HUDEP-2 (cell line): ENCODE data around the gene LPO.

Source experiments
- DNase-seq, 76 experiments: peaks; one replicate each; lab custom pipeline; 2025; ENCODE audit not compliant: unreplicated experiment in 76 of 76; lab: John Stamatoyannopoulos, UW

LPO gene

GRCh38 chr17:58302171-58302918 lies 64.0 kb downstream of the LPO start:
- DNase-seq: no peak

DNA sequence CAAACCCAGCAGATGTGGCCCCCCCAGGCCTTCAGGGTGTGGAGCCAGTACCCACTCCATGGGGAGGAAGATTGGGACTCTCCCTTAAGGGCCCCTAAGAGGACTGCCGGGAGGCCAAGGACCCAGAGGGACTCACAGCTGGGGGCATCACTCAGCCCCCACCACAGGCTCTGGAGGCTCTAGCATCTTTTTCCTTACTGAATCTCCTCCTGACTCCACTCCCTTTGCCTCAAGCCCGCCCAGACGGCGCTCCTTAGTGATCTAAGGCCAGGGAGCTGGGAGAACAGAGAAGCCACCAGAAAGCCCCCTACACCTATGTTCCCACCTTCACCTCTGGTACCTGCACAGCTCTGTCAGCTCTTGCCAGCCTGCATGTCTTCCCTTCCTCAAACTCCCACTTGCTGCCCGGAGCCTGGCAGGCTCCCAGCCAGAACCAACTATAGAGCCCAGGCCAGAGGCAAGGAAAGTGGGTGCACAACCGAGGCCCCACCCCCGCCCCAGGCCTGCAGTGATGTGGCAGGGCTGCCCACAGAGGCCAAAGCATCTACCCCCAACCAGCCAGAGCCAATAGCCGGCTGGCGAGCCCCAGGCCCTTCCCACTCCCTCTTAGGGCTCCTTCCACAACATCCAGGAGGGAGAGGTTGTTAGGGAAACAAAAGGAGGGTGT lies 64.7 kb downstream of the LPO start:
- no peak for DNase-seq

GRCh38 chr17:58303971-58304749 lies 65.8 kb downstream of the LPO start:
- peak in 52 of 76 experiments; percentile 2 to 69 (median 38) for DNase-seq

GRCh38 chr17:58304750-58305486 lies 66.5 kb downstream of the LPO start:
- DNase-seq: no peak

DNA sequence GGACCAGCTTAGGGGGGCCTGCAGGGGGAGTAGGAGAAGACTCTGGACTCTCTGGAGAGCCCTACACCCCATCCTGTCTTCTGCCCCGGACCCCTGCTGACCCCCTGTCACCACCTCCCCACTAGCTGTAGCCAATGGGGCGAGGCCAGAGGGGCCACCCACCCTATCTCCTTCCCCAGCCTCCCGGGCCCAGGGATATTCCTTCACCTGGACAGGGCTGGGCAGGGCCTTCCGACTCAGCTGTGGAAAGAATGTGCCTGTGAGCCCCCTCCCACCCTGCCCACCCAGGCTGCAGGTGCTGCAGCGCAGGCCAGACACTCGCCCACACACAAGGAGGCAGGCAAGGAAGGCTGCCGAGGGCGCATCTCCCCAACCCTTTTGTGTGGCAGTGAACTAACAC lies 67.2 kb downstream of the LPO start:
- no peak for DNase-seq

DNA sequence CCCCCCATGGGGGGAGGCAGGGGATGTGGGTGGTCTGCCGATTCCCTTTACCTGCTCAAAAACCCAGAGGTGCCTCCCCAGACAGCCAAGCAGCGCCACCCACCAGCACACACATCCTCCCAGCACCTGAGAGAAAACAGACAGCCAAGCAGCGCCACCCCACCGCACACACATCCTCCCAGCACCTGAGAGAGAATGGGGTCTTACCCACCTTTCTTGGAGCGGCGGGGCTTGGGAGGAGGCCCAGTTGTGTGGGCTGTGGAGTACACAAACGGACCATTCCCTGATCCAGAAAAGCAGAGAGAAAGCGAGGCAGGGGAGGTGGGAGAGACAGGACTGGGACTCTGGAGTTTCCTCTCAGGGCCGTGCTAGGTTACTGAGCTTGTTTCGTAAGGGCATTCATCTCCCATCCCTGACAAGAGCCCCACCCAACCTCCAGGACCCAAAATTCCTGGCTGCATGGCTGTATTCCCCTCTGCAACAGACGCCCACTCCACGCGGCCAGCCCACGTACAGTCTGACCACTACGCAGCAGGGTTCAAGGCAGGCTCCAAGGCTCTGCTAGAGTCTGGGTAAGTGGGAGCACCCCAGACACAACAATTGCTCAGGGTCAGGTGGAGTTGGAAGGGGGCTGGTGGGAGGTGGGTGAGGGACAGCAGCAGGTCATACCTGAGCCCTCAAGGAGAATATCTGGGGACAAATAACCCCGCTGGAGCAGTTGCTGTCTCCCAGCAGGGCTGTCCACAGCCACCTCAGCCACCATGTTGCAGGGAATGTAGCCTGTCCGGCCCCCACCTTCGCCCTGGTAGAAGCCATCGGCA lies 68.0 kb downstream of the LPO start:
- DNase-seq: no peak

- DNase-seq: no peak
Observed at GRCh38 chr17:58307468-58308172, 69.2 kb downstream of the LPO start.

GRCh38 chr17:58308173-58308984 lies 70.0 kb downstream of the LPO start:
- DNase-seq: peak in 4 of 76 experiments; percentile 7 to 13 (median 11)

- DNase-seq: no peak
Observed at GRCh38 chr17:58308985-58309917, 70.9 kb downstream of the LPO start.

DNA sequence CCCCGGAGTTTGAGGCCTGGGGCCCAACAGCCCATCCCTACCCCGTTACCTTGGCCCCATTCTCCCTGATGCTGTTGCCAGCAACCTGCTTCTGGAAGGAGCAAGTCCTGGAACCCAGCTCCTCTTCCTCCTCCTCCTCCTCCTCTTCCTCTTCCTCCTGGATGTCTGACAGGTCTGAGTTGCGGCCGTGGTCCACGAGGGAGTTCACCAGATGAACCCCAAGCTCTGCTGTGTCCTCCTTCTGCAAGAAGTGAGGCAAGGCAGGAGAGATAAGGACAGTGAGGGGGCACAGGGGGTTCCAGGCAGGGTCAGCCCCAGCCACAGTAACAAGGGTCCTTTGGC lies 71.5 kb downstream of the LPO start:
- DNase-seq: no peak

DNA sequence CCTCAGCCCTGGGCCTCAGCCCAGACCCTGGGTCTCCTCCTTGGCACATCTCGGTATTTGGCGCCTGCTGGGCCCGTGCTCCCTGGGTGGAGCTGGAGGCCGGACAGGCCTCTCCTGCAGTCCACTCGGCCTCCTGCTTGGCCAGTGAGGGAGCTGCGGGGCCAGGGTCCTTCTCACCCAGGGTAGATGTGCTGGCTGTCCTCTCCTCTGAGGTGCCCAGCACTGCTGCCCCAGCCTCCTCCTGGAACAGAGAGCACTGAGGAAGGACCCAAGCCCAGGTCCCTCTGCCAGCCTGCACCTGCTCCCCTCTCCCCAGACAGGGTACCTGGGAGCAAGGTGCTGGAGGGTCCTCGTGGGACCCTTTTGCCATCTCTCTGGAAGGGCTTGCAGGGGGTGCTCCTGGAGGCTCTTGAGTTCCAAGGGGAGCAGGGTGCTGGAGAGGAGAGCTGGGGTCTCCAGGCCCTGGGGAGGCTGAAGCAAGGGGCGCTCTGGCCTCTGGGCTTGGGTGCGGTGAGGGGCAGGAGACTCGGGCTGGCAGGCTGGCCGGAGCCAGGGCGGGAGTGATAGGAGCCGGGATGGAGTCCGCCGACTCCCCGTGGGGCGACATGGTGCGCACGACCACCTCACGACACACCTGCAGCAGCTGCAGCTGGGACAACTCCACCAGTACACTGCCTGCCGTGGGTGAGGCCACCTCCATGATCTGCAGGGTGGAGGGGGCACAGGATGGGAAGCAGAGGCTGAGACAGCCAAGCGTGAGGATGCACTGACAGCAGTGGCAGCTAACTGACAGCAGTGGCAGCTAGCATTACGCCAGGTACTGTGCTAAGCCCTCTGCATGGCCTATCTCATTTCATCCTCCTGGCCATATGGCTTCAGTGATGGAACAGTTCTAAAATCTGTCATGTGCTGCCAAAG lies 72.4 kb downstream of the LPO start:
- no peak for DNase-seq

DNA sequence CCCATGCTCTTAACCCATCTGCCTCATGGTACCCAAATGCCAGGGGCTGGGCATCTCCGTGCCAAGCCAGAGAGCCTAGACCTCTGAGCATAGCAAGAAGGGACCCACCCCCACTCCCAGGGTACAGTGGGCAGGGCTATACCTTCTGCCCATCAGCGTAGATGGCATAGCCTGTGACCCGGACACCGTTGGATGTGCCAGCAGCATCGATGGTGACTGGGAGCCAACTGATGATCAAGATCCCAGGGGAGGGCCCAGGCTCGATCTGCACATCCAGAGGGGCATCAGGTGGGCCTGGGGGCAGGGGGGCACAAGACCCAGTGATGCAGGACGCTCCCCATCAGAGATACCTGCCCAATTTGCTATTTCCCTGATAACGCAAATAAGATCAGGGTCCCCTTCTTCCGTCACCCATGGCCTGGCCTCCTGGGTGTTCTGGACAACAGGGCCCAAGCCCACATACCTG lies 73.1 kb downstream of the LPO start:
- DNase-seq: no peak

- no peak for DNase-seq
Observed at GRCh38 chr17:58312021-58312630, 73.7 kb downstream of the LPO start.

- no peak for DNase-seq
Observed at GRCh38 chr17:58312829-58313228, 74.4 kb downstream of the LPO start.

DNA sequence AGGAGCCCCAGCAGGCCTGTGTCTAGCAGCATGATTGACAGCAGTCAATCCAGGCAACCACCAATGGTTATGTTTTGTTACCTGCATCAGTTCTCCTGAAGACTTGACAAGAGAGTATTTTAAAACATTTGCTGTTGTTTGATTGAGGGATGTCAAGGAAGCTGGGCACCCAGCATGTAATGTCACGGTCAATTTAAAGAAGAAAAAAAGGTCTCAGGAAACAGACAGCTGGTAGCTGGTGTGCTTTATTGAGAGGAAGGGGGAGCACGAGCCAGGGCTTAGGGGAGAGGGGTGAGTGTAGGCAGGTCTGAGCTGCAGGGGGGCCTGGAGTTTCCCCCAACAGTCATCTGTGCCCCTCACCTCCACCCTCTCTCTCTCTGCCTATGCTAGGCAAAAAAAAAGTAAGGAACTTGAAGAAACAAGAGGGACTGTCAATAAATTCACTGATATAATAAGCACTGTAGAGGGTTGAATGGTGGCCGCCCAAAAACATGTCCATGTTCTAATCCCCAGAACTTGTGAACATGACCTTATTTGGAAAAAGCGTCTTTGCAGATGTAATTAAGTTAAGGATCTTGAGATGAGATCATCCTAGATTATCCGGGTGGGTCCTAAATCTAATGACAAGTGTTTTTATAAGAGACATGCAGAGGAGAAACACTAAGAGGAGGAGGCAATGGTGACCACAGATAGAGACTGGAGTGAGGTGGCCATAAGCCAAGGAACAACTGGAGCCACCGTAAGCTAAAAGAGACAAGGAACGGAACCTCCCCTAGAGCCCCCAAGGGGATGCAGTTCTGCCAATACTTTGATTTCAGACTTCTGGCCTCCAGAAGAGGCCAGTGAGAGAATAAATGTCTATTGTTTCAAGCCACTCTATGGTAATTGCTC lies 75.7 kb downstream of the LPO start:
- peak in 1 of 76 experiments; percentile 8 for DNase-seq
